NCI-H345 (cell line): ENCODE data around the gene CMTM7.
"Not testable (repeated sequence)": the region's sequence is repeated elsewhere in the genome, so short reads cannot be mapped to it uniquely, and the experiment has no call there.

Experiments used
- DNase-seq: peaks from one replicate; lab custom pipeline; 2025; lab: John Stamatoyannopoulos, UW

Gene CMTM7

DNA sequence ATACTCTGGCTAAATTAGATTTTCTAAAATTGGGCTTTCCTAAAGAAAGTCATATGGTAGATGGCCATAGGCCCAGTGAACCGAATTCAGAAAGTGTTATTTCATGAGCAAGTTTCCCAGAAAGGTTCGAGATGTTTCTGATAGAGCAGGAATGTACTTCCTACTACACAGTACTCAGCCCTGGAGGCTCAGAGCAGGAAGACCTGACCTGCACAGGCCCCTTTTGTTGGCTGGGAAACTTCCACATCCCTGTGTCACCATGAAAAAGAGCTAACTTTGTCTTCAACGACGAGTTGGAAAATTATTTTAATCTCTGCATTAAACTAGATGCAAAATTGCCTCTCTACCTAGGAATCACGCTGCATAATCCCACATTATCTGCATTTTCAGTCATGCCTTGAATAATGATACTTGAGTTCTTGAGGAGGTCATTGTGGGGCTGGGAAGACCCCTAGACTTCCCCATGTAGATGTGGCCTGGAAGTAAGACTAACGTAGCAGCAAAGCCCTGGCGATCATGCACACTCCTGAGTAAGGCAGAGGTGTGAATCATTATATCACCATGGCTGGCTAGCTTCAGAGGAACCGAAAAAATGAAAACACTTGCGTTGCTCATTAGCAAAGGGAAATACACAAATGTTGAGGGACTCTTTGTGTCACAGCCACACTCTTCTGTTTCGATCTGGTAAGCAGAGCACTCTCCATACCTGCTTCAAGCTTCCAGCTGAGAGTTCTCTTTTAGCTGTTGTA is 47.1 kb downstream of the CMTM7 start:
- no peak for DNase-seq

DNA sequence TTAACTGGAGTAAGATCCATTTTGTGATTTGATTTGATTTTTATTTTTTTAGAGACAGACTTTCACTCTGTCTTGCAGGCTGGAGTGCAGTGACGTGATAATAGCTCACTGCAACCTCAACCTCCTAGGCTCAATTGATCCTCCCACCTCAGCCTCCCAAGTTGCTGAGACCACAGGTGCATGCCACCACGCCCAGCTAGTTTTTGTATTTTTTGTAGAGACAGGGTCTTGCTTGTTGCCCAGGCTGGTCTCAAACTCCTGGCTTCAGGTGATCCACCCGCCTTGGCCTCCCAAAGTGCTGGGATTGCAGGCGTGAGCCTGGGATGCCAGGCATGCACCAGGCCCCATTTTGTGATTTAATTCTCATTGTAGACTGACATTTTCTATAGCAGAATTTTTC is 47.8 kb downstream of the CMTM7 start:
- DNase-seq = not testable (repeated sequence)

- DNase-seq = no peak
Measured at GRCh38 chr3:32440611-32441350, 49.1 kb downstream of the CMTM7 start.

DNA sequence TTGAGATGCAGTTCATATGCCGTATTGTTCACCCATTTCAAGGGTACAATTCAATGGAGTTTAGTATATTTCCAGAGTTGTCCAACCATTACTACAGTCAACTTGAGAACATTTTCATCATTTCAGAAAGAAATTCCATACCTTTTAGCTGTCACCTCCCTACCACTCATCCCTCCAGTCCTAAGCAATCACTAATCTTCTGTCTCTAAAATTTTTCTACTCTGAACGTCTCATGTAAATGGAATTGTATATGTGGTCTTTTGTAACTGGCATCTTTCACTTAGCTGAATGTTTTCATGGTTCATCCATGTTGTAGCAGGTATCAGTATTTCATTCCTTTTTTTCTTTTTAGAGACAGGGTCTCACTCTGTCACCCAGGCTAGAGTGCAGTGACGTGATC is 51.1 kb downstream of the CMTM7 start:
- DNase-seq = no peak

DNA sequence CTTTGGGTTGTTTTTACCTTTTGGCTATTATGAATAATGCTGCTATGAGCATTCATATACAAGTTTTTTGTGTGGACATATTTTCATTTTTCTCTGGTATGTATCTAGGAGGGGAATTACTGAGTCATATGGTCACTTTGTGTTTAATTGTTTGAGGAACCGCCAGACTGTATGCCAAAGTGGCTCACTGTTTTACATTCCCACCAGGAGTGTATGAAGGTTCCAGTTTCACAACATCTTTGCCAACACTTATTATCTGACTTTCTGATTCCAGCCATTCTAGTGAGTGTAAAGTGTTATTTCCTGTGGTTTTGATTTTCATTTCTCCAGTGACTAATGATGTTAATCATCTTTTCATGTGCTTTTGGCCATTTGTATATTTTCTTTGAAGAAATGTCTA is 51.8 kb downstream of the CMTM7 start:
- DNase-seq = no peak

- DNase-seq = no peak
Measured at GRCh38 chr3:32447865-32448400, 56.3 kb downstream of the CMTM7 start.

DNA sequence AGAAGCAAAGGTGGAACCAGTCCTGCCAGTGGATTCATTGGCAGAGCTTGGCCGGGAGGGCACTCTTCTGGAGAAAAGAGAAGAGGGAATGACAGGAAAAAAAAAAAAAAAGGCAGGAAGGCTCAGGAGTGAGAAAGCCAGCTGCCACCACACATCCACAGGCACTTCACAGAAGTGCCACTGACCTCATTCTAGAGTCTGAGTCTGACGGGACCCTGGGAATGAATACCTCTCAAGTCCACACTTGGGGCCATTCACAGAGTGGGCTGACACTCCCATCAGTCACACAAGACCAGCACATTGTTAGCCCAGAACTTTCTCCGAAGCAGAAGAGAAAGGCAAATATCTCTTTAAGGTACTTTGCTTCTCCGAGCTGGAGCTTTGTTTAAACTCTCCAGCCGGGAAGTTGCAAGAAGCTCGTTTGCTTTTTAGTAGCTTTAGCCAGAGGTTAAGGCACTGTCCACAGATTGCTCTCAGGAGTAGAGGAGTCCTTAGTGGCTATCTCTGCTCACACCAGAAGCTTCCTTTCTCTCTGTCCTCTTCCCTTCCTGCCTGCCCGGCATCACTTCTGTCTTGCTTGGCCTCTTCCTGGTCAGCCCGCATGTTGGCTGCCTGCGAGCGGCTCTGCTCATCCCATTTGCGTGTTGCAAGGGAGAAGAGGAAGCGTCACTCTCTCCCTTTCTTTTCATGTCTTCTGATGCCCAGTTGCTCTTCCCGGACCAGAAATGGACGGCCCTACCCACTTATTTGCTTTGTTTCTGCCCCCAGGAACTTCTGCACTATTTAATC is 57.2 kb downstream of the CMTM7 start:
- no peak for DNase-seq

- DNase-seq = no peak
Measured at GRCh38 chr3:32449691-32450090, 58.0 kb downstream of the CMTM7 start.

GRCh38 chr3:32450426-32450825 is 58.8 kb downstream of the CMTM7 start:
- no peak for DNase-seq

GRCh38 chr3:32450992-32451659 is 59.5 kb downstream of the CMTM7 start:
- no peak for DNase-seq

DNA sequence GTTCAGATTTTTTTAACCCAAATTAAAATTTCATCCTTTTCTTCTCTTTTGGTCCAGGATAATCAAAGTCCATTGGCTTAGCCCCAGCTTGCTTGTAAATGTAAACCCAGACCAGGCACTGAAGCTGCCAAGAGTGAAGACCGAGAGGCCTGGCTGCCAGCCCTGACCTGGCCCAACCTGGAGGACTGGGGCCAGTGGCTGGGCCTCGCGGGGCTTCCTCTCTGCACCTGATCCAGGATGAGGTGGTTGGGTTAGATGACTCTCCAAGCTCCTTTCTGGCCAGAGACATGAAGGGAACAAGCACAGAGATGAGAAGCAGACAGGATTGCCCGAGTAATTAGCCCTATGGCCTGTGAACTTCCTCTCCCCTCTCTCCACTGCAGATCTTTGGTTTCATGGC is 60.4 kb downstream of the CMTM7 start:
- DNase-seq = no peak

- DNase-seq = no peak
Measured at GRCh38 chr3:32453346-32453745, 61.7 kb downstream of the CMTM7 start.

- DNase-seq = no peak
Measured at GRCh38 chr3:32454111-32454510, 62.5 kb downstream of the CMTM7 start.

DNA sequence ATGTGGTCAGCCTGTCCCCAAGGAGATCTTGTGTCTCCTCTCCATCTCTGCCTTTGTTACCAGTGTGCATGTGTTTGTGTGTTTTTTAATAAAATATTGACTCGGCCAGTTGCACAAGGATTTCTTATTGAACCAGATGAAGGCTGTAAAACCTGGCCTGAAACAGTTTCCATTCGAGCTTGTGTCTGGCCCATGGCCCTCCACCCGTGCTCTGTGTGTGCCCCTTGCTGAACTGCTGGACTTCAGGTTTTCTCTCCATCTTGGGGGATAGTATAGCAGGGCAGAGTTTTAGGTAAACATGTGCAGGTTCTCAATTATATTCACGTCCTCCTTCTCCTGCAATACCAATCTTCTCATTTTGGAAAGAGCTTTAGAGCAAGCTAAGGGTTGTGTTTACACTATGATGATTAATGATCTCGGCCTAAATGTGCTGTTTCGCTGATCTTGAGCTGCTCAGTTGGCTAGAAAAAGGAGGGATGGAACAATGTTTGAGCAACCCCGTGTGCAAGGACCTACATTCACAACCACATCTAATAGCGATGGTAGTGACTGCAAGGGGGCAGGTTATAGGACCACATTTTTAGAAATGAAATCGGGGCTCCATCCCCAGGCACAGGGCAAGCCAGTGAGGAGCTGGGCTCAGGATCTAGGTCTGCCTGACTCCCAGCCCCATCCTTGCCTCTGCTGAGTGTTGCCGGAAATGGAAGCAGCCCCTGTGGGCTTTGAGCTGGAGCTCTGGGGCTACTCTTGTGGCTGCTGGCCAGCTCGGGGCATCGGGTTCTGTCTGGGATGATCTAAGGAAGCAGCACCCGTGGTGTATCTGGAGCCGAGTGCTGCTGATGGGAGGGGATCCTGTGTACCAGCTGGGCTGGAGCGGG is 63.3 kb downstream of the CMTM7 start:
- no peak for DNase-seq

DNA sequence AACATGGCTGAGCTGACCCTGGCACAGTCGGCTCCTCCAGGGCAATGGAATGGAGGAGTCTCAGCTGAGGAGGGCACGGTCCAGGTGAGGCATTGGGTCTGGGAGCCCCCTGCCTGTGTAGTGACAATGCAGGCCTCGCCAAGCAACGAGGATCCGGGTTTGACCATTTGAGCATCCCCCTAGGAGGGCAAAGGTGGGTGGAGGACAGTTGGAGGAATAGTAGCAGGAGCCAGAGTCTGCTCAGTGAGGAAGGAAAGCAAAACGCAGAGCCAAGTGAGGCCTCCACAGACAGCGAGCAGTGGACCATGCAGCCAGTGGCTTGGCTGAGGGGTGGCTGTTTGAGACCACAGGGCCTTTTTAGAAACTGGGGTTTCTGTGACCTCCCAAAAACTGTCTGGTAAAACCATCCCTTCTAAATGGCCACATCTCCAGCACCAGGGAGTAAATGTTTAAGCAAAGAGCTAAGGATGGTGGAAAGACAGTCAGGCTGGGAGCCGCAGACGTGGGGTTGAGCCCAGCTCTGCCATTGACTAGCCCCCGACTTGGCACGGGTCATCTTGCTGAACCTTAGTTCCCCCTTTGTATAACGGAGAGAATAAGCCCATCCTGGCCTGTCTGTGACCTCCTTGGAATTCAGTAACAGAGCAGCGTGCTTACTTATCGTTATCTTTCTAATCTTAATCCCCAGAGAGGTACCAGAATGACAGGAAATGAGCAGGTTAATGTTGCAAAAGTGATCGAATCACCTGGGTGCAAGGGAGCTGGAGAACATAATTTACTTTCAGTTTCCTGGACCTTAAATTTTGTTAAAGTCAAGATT is 64.2 kb downstream of the CMTM7 start:
- no peak for DNase-seq

GRCh38 chr3:32456429-32457130 is 64.9 kb downstream of the CMTM7 start:
- DNase-seq = no peak

DNA sequence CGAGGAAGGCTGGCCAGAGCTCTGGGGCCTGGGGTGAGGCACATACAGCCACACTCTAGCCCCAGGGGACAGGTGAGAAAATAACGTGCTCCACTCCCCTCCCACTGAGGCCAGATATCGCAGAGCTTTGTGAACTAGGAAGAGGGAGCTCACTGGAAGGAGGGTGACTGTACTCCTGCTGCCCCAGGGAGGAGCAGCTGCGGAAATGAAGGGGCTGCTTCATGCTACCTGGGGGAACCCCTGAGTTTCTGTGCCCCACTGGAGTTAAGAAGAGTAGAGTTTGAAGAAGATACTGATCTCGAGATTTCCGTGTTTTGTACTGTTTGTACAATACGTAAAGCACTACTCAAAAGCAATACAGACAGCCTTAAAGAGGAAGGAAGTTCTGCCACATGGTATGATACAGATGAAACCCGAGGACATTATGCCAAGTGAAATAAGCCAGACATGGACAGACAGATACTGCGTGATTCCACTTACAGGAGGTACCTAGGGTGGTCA is 66.4 kb downstream of the CMTM7 start:
- peak; percentile 3 for DNase-seq

- DNase-seq = no peak
Measured at GRCh38 chr3:32459450-32459849, 67.8 kb downstream of the CMTM7 start.

DNA sequence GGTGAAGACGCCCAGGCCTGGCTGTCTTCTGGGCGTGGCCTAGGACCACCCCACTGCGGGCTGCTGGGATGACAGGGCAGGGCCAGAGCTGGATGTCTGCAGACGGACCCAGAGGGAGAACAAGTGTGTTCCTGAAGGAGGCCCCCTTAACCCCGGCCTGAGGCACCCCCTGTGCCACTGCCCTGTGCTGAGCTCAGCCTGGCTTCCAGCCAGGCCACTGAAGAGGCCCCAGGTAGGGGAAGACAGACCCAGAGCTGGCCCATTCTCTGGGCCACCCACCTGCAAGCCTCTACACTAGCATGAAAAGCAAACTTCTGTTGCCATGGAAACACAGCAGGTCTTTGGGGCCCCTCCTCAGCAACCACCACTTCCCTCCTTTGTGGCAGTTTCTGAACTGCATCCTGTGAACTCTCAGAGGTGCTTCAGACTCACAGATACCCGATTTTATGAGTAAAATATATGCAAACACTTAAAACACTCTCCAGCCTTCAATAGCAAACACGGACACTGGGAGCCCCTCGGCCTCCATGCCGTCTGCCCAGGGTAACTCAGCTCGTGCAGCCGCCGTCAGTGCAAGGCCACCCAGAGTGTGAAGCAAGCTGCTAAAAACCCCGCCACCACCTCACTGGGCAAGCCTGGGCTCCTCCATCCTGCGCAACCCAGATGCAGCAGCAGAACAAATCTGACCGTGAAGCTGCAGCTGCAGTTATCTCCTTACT is 68.5 kb downstream of the CMTM7 start:
- DNase-seq = peak; percentile 84
